Osteocyte (in vitro differentiated cells): ENCODE results near the gene STARD3. TPM values are rescaled to one million over a fixed set of nuclear protein-coding genes. Genes with fewer than 3 reads are reported as not detected.

Experiments used
- DNase-seq: peaks from one replicate; pipeline ENCODE4 v3.0.0; 2021; ENCODE audit warnings: mixed read lengths; ENCODE audit not compliant: unreplicated experiment; ENCODE audit errors: extremely low spot score
- H3K27ac Mint-ChIP-seq: one replicate; pipeline ENCODE4 v1.8.0; 2021; ENCODE audit warnings: mild to moderate bottlenecking, mixed read lengths; ENCODE audit not compliant: unreplicated experiment
- H3K27me3 Mint-ChIP-seq: one replicate; pipeline ENCODE4 v1.8.0; 2021; ENCODE audit warnings: mixed read lengths; ENCODE audit not compliant: unreplicated experiment
- H3K36me3 Mint-ChIP-seq: one replicate; pipeline ENCODE4 v1.8.0; 2021; ENCODE audit warnings: mixed read lengths; ENCODE audit not compliant: unreplicated experiment
- H3K4me1 Mint-ChIP-seq: one replicate; pipeline ENCODE4 v1.8.0; 2021; ENCODE audit warnings: mixed read lengths; ENCODE audit not compliant: unreplicated experiment
- H3K4me3 Mint-ChIP-seq: one replicate; pipeline ENCODE4 v1.8.0; 2021; ENCODE audit warnings: mild to moderate bottlenecking, moderate library complexity, mixed read lengths; ENCODE audit not compliant: unreplicated experiment
- H3K9me3 Mint-ChIP-seq: one replicate; pipeline ENCODE4 v1.8.0; 2021; ENCODE audit warnings: mixed read lengths; ENCODE audit not compliant: unreplicated experiment
- CTCF ChIP-seq: fragments of 200-600 bp; sonication (generic); IDR thresholded peaks from 2 replicates; pipeline ENCODE4 v1.5.0; 2021; ENCODE audit warnings: antibody characterized with exemption, mild to moderate bottlenecking, moderate library complexity
- total RNA-seq: library from RNA; stranded (reverse); gene quantifications from 2 replicates; pipeline ENCODE4 v1.2.1, GENCODE V29; 2021

Gene STARD3
- total RNA-seq, 1 donor from 2014 or later: 68.9 TPM

DNA sequence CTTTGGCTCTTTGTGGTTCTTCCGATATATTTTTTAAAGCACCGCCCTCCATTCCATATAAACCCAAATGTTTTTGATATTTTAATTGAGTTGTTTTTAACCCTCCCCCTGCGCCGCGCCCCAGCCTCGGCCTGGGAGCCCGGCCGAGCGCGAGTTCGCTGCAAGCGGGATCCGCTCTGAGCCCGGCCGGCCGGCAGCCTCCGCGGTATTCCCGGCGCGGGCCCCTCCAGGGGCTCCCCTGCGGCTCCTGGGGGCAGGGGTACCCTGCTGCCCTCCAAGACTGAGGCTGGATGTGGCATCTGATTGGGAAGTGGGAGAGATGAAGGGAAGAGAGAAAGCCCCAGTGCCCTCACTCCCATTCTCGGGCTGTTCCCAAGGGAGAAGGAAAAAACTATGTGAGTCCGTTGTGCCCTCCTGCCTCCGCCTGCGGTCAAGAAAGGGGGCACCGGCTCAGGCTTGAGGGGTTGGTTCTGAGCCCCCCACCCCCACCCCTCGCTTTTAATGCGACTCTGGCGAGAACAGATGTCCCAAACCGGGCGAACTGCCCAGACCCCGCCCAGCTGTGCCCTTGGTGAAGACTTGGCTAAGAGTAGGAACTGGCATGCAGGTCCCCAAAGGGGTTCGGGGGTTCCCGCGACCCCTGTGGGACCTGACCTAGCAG is 37.8 kb upstream of the STARD3 start:
- no peak for DNase-seq
- no peak overlapping the region for H3K4me3 Mint-ChIP-seq
- H3K27me3 Mint-ChIP-seq: peaks cover 91% of the 10 kb centered on the region
- H3K27ac Mint-ChIP-seq: no peak overlapping the region
- H3K9me3 Mint-ChIP-seq: no peaks in the 10 kb centered on the region
- H3K4me1 Mint-ChIP-seq: peaks cover 17% of the 10 kb centered on the region
- TF ChIP-seq CTCF: no peak
- H3K36me3 Mint-ChIP-seq: peaks cover 3% of the 10 kb centered on the region

- no peak overlapping the region for H3K4me3 Mint-ChIP-seq
- H3K27ac Mint-ChIP-seq: no peak overlapping the region
- H3K27me3 Mint-ChIP-seq: peaks cover 88% of the 10 kb centered on the region
- no peak for TF ChIP-seq CTCF
- no peak for DNase-seq
- peaks cover 3% of the 10 kb centered on the region for H3K36me3 Mint-ChIP-seq
- no peaks in the 10 kb centered on the region for H3K9me3 Mint-ChIP-seq
- peaks cover 17% of the 10 kb centered on the region for H3K4me1 Mint-ChIP-seq
Observed at GRCh38 chr17:39599665-39600231, 37.2 kb upstream of the STARD3 start.

DNA sequence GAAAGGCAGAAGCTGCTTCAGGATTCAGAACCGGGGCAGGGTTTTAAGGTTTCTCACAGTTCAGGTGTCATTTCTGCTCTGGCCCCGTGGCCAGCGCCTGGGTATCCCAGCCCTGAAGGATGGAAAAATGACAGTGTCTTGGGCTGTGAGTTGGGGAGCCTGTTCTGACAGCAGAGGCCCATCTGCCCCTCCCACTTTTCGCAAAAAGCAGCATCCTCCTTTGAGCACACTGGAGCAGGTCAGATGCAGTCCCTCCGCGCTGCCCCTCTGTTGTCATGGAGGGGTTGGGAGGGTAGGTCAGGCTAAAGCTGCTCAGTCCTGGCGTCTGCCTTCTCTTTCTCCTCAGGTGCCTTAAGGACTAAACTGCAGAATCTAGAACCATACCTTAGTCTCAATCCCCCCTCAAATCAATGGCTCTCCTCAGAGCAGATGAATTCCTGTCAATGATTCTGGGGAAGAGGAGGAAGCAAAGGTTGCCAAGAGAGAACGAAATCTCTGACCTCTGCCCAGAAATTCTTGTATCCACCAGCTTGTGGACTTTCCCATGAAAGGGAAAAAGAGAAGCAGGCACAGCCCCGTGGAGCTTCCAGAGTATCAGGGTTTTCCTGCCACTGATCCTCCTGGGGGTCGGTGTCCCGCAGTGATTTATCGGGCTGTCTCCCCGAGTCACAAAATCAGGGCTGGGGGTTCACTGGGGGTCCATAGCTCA is 36.5 kb upstream of the STARD3 start:
- no peak for DNase-seq
- no peaks in the 10 kb centered on the region for H3K9me3 Mint-ChIP-seq
- H3K27me3 Mint-ChIP-seq: peaks cover 85% of the 10 kb centered on the region
- TF ChIP-seq CTCF: no peak
- no peak overlapping the region for H3K27ac Mint-ChIP-seq
- H3K36me3 Mint-ChIP-seq: peaks cover 3% of the 10 kb centered on the region
- no peak overlapping the region for H3K4me3 Mint-ChIP-seq
- H3K4me1 Mint-ChIP-seq: peaks cover 19% of the 10 kb centered on the region

GRCh38 chr17:39600997-39601597 is 35.8 kb upstream of the STARD3 start:
- H3K36me3 Mint-ChIP-seq: peaks cover 3% of the 10 kb centered on the region
- peaks cover 22% of the 10 kb centered on the region for H3K4me1 Mint-ChIP-seq
- TF ChIP-seq CTCF: no peak
- no peak overlapping the region for H3K4me3 Mint-ChIP-seq
- no peak overlapping the region for H3K27ac Mint-ChIP-seq
- no peaks in the 10 kb centered on the region for H3K9me3 Mint-ChIP-seq
- peaks cover 83% of the 10 kb centered on the region for H3K27me3 Mint-ChIP-seq
- DNase-seq: no peak
